ENCODE results near the gene DIP2C.
"Not testable (repeated sequence)": the region's sequence is repeated elsewhere in the genome, so short reads cannot be mapped to it uniquely, and the experiment has no call there.

DIP2C gene

DNA sequence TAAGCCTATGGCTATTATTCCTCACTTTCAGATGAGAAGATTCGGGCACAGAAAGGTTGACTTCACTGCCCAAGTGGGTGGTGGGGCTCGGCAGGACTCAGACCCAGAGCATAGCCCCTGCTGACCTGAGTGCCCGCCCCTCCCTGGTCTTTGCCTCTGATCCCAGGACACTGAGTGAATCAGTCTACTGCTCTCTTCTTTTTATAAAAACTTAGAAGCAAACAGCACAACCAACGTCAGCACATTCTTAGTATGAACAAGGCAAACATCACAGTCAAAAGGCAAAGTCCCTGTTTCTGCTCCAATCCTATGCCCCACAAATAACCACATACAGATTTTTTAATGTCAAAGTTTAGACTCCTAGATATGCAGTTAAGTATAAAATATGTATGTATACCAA, 316.5 kb downstream of the DIP2C start:
- H3K27ac ChIP-seq = no peak overlapping the region
- TF ChIP-seq ZFX (IDR thresholded peaks at IDR 0.05) (no peak), CTCF (conservative IDR thresholded peaks at IDR 0.05) (no peak)

- no peak overlapping the region for H3K27ac ChIP-seq
- no peak for TF ChIP-seq ZFX (IDR thresholded peaks at IDR 0.05)
- TF ChIP-seq CTCF (conservative IDR thresholded peaks at IDR 0.05) = no peak
Observed at GRCh38 chr10:372566-372965, 316.9 kb downstream of the DIP2C start.

DNA sequence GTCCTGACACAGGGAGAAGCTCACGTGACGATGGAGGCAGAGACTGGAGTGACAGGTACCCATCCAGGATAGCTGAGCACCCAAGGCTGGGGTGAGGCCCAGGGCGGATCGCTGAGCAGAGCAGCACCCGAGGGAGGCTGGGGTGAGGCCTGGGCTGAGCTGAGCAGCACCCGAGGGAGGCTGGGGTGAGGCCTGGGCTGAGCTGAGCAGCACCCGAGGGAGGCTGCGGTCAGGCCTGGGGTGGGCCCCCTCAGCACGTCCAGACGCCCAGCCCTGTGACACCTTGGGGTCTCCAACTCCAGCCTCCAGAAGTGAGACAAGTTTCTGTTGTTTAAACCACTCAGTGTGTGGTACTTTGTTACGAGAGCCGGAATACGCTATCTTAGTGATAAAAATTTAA, 318.0 kb downstream of the DIP2C start:
- no peak overlapping the region for H3K27ac ChIP-seq
- no peak for TF ChIP-seq ZFX (IDR thresholded peaks at IDR 0.05)
- no peak for TF ChIP-seq CTCF (conservative IDR thresholded peaks at IDR 0.05)

GRCh38 chr10:370449-370825, 319.0 kb downstream of the DIP2C start:
- no peak for TF ChIP-seq ZFX (IDR thresholded peaks at IDR 0.05)
- TF ChIP-seq CTCF (conservative IDR thresholded peaks at IDR 0.05) = no peak
- no peak overlapping the region for H3K27ac ChIP-seq

- H3K27ac ChIP-seq = no peak overlapping the region
- no peak for TF ChIP-seq CTCF (conservative IDR thresholded peaks at IDR 0.05)
Observed at GRCh38 chr10:369684-370448, 319.6 kb downstream of the DIP2C start.

- TF ChIP-seq CTCF (conservative IDR thresholded peaks at IDR 0.05) (no peak), ZFX (IDR thresholded peaks at IDR 0.05) (no peak)
- no peak overlapping the region for H3K27ac ChIP-seq
Observed at GRCh38 chr10:369221-369683, 320.2 kb downstream of the DIP2C start.

GRCh38 chr10:368579-369220, 320.8 kb downstream of the DIP2C start:
- TF ChIP-seq CTCF (conservative IDR thresholded peaks at IDR 0.05) (no peak), ZFX (IDR thresholded peaks at IDR 0.05) (no peak)
- no peak overlapping the region for H3K27ac ChIP-seq

DNA sequence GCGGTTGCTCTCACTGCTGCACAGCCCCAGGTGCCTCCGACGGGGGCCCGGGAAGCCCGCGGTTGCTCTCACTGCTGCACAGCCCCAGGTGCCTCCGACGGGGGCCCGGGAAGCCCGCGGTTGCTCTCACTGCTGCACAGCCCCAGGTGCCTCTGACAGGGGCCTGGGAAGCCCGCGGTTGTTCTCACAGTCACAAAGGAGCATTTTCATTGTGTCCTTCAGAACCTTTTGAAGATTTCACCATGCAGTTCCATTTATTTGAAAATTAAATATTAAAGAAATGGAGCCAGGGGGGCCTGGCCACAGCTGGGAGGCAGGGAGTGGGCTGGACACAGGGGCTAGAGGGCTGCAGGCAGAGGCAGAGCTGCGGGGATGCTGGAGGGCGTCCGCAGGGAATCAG, 321.4 kb downstream of the DIP2C start:
- not testable (repeated sequence) for H3K27ac ChIP-seq
